Ascending aorta (tissue), 2 donors: ENCODE results near the gene FRY. TPM values are rescaled to one million over a fixed set of nuclear protein-coding genes. Genes with fewer than 3 reads are reported as not detected.

Source experiments
- DNase-seq, 2 donors: peaks; one replicate each; pipeline ENCODE4 v3.0.0-alpha.2; 2019; ENCODE audit warnings: low spot score in 2 of 2
- H3K27ac ChIP-seq, 2 donors: fragments of 200-600 bp; sonication (generic); one replicate each; pipeline ENCODE4 v1.5.1; 2016 to 2017; ENCODE audit warnings: mild to moderate bottlenecking in 1 of 2
- H3K27me3 ChIP-seq: fragments of 200-600 bp; sonication (generic); one replicate; pipeline ENCODE4 v1.5.1; 2017
- H3K36me3 ChIP-seq, 2 donors: fragments of 200-600 bp; sonication (generic); one replicate each; pipeline ENCODE4 v1.5.1; 2016
- H3K4me1 ChIP-seq, 2 donors: fragments of 200-600 bp; sonication (generic); one replicate each; pipeline ENCODE4 v1.5.1; 2016 to 2017; ENCODE audit warnings: mild to moderate bottlenecking in 1 of 2
- H3K4me3 ChIP-seq, 2 donors: fragments of 200-600 bp; sonication (generic); one replicate each; pipeline ENCODE4 v1.5.1; 2016 to 2017; ENCODE audit warnings: mild to moderate bottlenecking in 1 of 2
- H3K9me3 ChIP-seq, 2 donors: fragments of 200-600 bp; sonication (generic); one replicate each; pipeline ENCODE4 v1.5.1; 2016
- CTCF ChIP-seq, 3 experiments: fragments of 200-600 bp in 2 of 3; fragments of 450-650 bp in 1 of 3; sonication (generic) in 2 of 3; IDR thresholded peaks; one replicate each; pipeline ENCODE4 v1.5.1; 2016 to 2019; ENCODE audit warnings: antibody characterized with exemption in 3 of 3, mild to moderate bottlenecking in 1 of 3, moderate library complexity in 1 of 3
- intact Hi-C: fragments of 100-400 bp; cut with DNase I; formaldehyde crosslinking; loops from one replicate; pipeline ENCODE4 v1.15.1; 2023
- total RNA-seq: library from RNA; depleted of rRNA; stranded (reverse); fragments of >200 nt; gene quantifications from one replicate; pipeline ENCODE4 v1.1.0, GENCODE V29; 2016

FRY gene
- total RNA-seq, 1 donor from 2014 or later: 115 TPM

GRCh38 chr13:32017474-32017873 is 14.1 kb upstream of the FRY start:
- H3K27me3 ChIP-seq: no peaks in the 10 kb centered on the region
- DNase-seq: no peak
- no peak for TF ChIP-seq CTCF (IDR thresholded peaks at IDR 0.05)
- no peaks in the 10 kb centered on the region for H3K4me1 ChIP-seq
- no peaks in the 10 kb centered on the region for H3K9me3 ChIP-seq
- no peak overlapping the region for H3K27ac ChIP-seq
- intact Hi-C loops: loop anchor here (5.0 kb wide), 2 partner anchors 105 to 235 kb away; no protein-coding TSS in a partner anchor
- H3K36me3 ChIP-seq: no peaks in the 10 kb centered on the region
- H3K4me3 ChIP-seq: no peak overlapping the region

GRCh38 chr13:32019612-32020233 is 11.9 kb upstream of the FRY start:
- H3K4me1 ChIP-seq: no peaks in the 10 kb centered on the region
- H3K27me3 ChIP-seq: no peaks in the 10 kb centered on the region
- H3K36me3 ChIP-seq: no peaks in the 10 kb centered on the region
- no peak overlapping the region for H3K27ac ChIP-seq
- no peak for DNase-seq
- H3K9me3 ChIP-seq: no peaks in the 10 kb centered on the region
- no peak overlapping the region for H3K4me3 ChIP-seq
- intact Hi-C loops: loop anchor here (5.0 kb wide), 3 partner anchors 107 to 293 kb away; no protein-coding TSS in a partner anchor
- peak; percentile 58 to 80 (median 60) for TF ChIP-seq CTCF (IDR thresholded peaks at IDR 0.05)

GRCh38 chr13:32021785-32022184 is 9.8 kb upstream of the FRY start:
- intact Hi-C loops: loop anchor here (5.0 kb wide), 1 partner anchor 291 kb away; no protein-coding TSS in a partner anchor
- H3K4me1 ChIP-seq: no peaks in the 10 kb centered on the region
- TF ChIP-seq CTCF (IDR thresholded peaks at IDR 0.05): no peak
- no peak overlapping the region for H3K4me3 ChIP-seq
- H3K27me3 ChIP-seq: no peaks in the 10 kb centered on the region
- H3K9me3 ChIP-seq: no peaks in the 10 kb centered on the region
- no peaks in the 10 kb centered on the region for H3K36me3 ChIP-seq
- no peak overlapping the region for H3K27ac ChIP-seq
- DNase-seq: no peak

GRCh38 chr13:32022311-32022710 is 9.3 kb upstream of the FRY start:
- intact Hi-C loops: loop anchor here (5.0 kb wide), 1 partner anchor 290 kb away; no protein-coding TSS in a partner anchor
- no peak overlapping the region for H3K27ac ChIP-seq
- H3K4me1 ChIP-seq: no peaks in the 10 kb centered on the region
- no peaks in the 10 kb centered on the region for H3K9me3 ChIP-seq
- TF ChIP-seq CTCF (IDR thresholded peaks at IDR 0.05): no peak
- no peak for DNase-seq
- no peaks in the 10 kb centered on the region for H3K27me3 ChIP-seq
- no peaks in the 10 kb centered on the region for H3K36me3 ChIP-seq
- no peak overlapping the region for H3K4me3 ChIP-seq

GRCh38 chr13:32023096-32023495 is 8.5 kb upstream of the FRY start:
- intact Hi-C loops: loop anchor here (5.0 kb wide), 1 partner anchor 289 kb away; no protein-coding TSS in a partner anchor
- no peaks in the 10 kb centered on the region for H3K4me1 ChIP-seq
- DNase-seq: no peak
- H3K9me3 ChIP-seq: no peaks in the 10 kb centered on the region
- no peaks in the 10 kb centered on the region for H3K36me3 ChIP-seq
- no peak overlapping the region for H3K4me3 ChIP-seq
- no peak overlapping the region for H3K27ac ChIP-seq
- TF ChIP-seq CTCF (IDR thresholded peaks at IDR 0.05): no peak
- H3K27me3 ChIP-seq: no peaks in the 10 kb centered on the region
